WI38 (cell line): Measurements from ENCODE around the gene NOP53.
"Not testable (repeated sequence)": the region's sequence is repeated elsewhere in the genome, so short reads cannot be mapped to it uniquely, and the experiment has no call there.

Experiments used
- H3K4me3 ChIP-seq: 2 replicates; pipeline ENCODE4 v1.5.1; 2011; ENCODE audit warnings: low read depth, mild to moderate bottlenecking, control low read depth, low read length
- TF ChIP-seq, protein P1 (sequence below): IDR thresholded peaks from 2 replicates; pipeline ENCODE4 v1.5.1; 2012; ENCODE audit warnings: low read depth, mild to moderate bottlenecking, control low read depth, low read length

The NOP53 gene

DNA sequence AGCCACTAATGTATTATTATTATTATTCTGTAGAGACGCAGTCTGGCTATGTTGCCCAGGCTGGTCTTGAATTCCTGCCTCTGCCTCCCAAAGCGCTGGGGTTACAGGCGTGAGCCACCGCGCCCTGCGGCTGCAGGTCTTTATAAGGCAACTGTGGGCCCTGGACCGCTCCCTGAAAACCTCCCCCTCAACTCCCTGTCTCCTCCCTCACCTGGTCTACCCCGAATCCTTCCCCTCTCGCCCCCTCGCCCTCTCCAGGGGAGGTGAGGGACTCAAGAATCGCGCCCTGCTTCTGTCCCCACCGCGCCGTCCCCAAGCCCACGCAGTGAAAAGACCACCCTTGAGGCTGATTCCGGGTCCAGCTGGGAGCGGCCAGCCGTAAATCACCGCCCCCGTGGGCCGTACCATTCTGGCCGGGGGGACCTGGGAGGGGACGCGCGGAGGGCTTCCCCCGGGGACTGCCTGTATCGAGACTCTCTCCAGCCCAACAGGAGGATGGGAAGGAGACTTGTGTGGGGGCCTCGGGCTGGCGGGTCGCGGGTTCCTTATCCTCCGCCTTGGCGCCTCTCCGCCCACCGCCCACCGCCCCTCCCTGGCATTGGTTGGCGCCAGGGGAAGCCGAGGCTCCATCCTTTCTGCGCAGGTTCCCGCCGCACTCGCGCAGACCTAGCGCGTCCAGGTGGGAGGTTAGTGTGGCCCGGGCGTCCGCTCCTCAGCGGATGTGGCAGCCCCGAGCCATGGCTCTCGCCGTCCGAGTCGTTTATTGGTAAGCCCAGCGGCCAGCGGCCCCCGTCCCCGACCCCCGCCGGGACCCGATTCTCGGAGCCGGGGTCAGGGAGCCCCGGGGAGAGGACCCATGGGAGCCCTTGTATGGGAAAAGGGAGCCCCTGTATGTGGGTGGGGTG is 33.0 kb downstream of the NOP53 start, which contains the start of gene SELENOW:
SELENOW (plus strand) TSS at position 655 of the 905 bp plus-strand sequence; CDS start at position 738, 83 bp downstream.
- TF ChIP-seq, protein P1, sequence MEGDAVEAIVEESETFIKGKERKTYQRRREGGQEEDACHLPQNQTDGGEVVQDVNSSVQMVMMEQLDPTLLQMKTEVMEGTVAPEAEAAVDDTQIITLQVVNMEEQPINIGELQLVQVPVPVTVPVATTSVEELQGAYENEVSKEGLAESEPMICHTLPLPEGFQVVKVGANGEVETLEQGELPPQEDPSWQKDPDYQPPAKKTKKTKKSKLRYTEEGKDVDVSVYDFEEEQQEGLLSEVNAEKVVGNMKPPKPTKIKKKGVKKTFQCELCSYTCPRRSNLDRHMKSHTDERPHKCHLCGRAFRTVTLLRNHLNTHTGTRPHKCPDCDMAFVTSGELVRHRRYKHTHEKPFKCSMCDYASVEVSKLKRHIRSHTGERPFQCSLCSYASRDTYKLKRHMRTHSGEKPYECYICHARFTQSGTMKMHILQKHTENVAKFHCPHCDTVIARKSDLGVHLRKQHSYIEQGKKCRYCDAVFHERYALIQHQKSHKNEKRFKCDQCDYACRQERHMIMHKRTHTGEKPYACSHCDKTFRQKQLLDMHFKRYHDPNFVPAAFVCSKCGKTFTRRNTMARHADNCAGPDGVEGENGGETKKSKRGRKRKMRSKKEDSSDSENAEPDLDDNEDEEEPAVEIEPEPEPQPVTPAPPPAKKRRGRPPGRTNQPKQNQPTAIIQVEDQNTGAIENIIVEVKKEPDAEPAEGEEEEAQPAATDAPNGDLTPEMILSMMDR = no peak
- H3K4me3 ChIP-seq = peak within 1 kb of the TSS; percentile 95

- H3K4me3 ChIP-seq = peak overlapping the region; percentile 95
- TF ChIP-seq, protein P1 = no peak
Observed at GRCh38 chr19:47778954-47779351, 33.6 kb downstream of the NOP53 start.

- TF ChIP-seq, protein P1 = no peak
- peak overlapping the region; percentile 95 for H3K4me3 ChIP-seq
Observed at GRCh38 chr19:47779524-47780214, 34.3 kb downstream of the NOP53 start.

- TF ChIP-seq, protein P1 = no peak
- no peak overlapping the region for H3K4me3 ChIP-seq
Observed at GRCh38 chr19:47780215-47780551, 34.8 kb downstream of the NOP53 start.

- no peak overlapping the region for H3K4me3 ChIP-seq
- TF ChIP-seq, protein P1 = no peak
Observed at GRCh38 chr19:47781590-47782262, 36.4 kb downstream of the NOP53 start.

- TF ChIP-seq, protein P1 = no peak
- H3K4me3 ChIP-seq = no peak overlapping the region
Observed at GRCh38 chr19:47786566-47786965, 41.2 kb downstream of the NOP53 start.

DNA sequence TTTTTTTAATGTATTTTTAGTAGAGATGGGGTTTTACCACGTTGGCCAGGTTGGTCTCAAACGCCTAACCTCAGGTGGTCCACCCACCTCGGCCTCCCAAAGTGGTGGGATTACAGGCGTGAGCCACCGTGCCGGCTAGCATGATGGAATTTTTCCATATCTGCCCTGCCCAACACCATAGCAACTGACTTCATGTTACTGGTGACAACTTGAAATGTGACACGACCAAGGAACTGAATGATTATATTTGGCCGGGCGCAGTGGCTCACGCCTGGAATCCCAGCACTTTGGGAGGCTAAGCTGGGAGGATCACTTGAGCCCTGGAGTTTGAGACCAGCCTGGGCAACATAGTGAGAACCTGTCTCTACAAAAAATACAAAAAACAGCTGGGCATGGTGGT is 42.0 kb downstream of the NOP53 start:
- not testable (repeated sequence) for H3K4me3 ChIP-seq

- H3K4me3 ChIP-seq = not testable (repeated sequence)
Observed at GRCh38 chr19:47789811-47790210, 44.5 kb downstream of the NOP53 start.
